WERI-Rb-1 (cell line): ENCODE results near the gene NEUROG1.
A peak's percentile ranks its signal among the peaks of the same experiment; 100 is the strongest.

Experiments
- DNase-seq: peaks from one replicate; pipeline ENCODE4 v3.0.0-alpha.2; 2020
- H3K27ac ChIP-seq: fragments of 250-450 bp; sonication (Bioruptor Pico); 2 replicates; pipeline ENCODE4 v1.5.1; 2020; ENCODE audit warnings: mild to moderate bottlenecking, moderate library complexity
- H3K27me3 ChIP-seq: fragments of 250-450 bp; sonication (Bioruptor Pico); 2 replicates; pipeline ENCODE4 v1.5.1; 2021; ENCODE audit warnings: mild to moderate bottlenecking, low read depth, moderate library complexity; ENCODE audit not compliant: insufficient read depth, severe bottlenecking
- H3K36me3 ChIP-seq: fragments of 250-450 bp; sonication (Bioruptor Pico); 2 replicates; pipeline ENCODE4 v1.5.1; 2020; ENCODE audit warnings: mild to moderate bottlenecking, moderate library complexity
- H3K4me3 ChIP-seq: 2 replicates; pipeline ENCODE4 v1.5.1; 2011; ENCODE audit warnings: low read depth, mild to moderate bottlenecking, control low read depth, low read length
- H3K9me3 ChIP-seq: fragments of 250-450 bp; sonication (Bioruptor Pico); 2 replicates; pipeline ENCODE4 v1.5.1; 2021; ENCODE audit warnings: mild to moderate bottlenecking, moderate library complexity; ENCODE audit not compliant: severe bottlenecking
- TF ChIP-seq, protein P1 (sequence below): IDR thresholded peaks from 2 replicates; pipeline ENCODE4 v1.5.1; 2011; ENCODE audit warnings: low read depth, mild to moderate bottlenecking, control low read depth, inconsistent platforms, low read length

NEUROG1 gene

DNA sequence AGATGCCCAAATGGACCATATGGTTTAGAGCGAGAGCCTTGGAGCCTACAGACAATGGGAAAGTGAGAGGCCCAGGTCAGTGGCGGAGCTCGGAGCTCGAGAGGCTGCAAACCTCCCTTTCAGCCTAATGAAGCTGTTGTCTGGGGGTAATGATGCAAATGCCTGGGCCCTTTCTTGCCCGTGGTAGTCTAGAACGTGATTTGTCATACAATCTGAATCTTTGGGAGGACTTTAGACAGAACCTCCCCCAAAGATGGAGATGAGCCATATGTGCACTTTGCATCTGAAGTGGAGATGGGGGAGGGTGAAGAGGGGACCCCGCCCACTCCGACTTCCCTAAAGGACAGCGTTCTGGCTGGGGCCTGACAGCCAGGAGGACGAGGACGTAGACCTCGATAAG, 10.3 kb upstream of the NEUROG1 start:
- Histone ChIP-seq H3K27me3 (no peaks in the 10 kb centered on the region), H3K4me3 (peak overlapping the region; percentile 2; the same call in 1 of the 2 replicates), H3K36me3 (no peaks in the 10 kb centered on the region), H3K9me3 (no peaks in the 10 kb centered on the region), H3K27ac (peak overlapping the region; percentile 98)
- peak; percentile 77 for DNase-seq
- TF ChIP-seq, protein P1, sequence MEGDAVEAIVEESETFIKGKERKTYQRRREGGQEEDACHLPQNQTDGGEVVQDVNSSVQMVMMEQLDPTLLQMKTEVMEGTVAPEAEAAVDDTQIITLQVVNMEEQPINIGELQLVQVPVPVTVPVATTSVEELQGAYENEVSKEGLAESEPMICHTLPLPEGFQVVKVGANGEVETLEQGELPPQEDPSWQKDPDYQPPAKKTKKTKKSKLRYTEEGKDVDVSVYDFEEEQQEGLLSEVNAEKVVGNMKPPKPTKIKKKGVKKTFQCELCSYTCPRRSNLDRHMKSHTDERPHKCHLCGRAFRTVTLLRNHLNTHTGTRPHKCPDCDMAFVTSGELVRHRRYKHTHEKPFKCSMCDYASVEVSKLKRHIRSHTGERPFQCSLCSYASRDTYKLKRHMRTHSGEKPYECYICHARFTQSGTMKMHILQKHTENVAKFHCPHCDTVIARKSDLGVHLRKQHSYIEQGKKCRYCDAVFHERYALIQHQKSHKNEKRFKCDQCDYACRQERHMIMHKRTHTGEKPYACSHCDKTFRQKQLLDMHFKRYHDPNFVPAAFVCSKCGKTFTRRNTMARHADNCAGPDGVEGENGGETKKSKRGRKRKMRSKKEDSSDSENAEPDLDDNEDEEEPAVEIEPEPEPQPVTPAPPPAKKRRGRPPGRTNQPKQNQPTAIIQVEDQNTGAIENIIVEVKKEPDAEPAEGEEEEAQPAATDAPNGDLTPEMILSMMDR: no peak

DNA sequence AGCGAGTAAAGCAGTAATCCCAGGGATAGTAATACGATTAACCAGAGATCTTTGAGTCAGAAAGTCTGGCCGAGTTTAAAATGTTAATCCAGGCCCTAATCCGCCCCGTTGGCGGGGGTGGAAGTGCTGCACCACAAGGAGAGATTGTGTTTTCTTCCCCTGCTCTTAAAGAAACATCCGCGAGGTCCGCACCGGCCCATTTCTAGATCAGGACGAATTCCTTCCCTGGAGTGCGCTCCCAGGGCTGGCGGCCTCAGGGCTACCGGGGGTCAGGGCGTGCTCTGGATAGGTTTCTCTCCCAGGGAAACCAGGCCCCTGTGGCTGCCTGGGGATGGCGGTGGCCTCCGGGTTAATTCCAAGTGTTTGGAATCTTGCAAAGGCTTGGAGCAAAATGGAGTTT, 9.3 kb upstream of the NEUROG1 start:
- peak overlapping the region; percentile 65 for H3K4me3 ChIP-seq
- H3K9me3 ChIP-seq: no peaks in the 10 kb centered on the region
- TF ChIP-seq, protein P1: no peak
- no peaks in the 10 kb centered on the region for H3K27me3 ChIP-seq
- peak; percentile 92 for DNase-seq
- H3K27ac ChIP-seq: peak overlapping the region; percentile 98
- H3K36me3 ChIP-seq: no peaks in the 10 kb centered on the region

DNA sequence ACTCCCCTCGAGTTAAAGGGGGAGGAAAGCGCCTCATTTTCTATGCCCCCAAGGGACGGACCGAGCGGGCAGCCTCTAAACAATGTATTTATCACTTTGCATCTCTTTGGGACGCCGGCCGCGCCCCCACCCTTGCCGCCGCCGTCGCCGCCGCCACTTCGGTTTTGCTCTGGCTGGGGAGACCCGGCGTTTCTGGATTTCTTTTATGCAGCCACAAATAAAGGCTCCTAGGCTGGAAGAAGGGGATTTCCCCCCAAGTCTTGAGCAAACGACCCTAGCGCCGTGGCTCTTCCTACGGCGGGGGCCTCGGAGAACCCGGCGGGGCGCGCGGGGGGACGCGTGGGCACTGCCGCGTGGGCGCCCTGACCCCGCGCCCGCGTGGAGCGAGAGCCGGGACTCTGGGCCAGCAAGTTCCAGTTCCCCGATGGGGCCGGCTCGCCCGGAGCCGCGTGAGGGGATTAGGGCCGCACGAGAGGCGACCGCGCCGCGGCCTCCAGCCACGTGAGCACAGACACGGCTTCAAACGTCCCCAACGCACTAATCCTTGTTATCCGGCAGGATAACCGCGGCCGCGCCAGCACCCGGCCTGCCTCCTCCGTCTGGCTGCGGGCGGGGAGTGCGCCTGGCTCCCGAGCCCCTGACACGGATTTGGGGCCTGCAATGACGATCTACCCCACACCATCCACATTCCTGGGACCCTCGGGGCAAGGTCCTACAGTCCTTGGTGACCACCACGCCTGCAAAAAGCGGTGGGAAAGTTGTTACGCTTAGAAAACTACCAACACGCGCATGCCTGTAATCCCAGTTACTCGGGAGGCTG, 7.9 kb upstream of the NEUROG1 start:
- Histone ChIP-seq H3K4me3 (peak overlapping the region; percentile 65), H3K36me3 (no peaks in the 10 kb centered on the region), H3K27me3 (no peaks in the 10 kb centered on the region), H3K9me3 (no peaks in the 10 kb centered on the region), H3K27ac (peak overlapping the region; percentile 98)
- TF ChIP-seq, protein P1: no peak
- peak; percentile 91 for DNase-seq

DNA sequence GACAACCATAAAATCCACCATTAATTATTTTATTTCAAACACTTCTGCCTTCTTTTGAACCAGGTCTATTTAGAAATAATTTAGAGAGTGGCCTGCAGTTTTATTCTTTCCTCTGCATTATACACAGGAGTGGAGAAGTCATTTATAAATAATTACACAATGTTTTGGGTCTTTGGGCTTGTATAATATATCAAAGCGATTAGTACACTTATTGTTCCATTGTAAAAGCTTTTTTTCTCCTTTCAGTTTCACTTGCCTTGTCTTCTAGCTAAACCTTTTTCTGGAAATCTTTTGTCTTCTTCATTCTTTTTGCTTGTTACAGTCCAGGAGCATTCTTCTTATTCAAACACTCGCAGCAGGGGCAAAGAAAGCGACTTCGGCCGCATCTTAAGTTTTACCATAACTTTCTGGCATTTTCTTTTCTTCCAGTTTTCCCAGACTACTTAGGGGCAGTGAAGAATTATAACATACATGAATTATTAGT, 7.3 kb upstream of the NEUROG1 start:
- H3K27me3 ChIP-seq: no peaks in the 10 kb centered on the region
- no peak for DNase-seq

DNA sequence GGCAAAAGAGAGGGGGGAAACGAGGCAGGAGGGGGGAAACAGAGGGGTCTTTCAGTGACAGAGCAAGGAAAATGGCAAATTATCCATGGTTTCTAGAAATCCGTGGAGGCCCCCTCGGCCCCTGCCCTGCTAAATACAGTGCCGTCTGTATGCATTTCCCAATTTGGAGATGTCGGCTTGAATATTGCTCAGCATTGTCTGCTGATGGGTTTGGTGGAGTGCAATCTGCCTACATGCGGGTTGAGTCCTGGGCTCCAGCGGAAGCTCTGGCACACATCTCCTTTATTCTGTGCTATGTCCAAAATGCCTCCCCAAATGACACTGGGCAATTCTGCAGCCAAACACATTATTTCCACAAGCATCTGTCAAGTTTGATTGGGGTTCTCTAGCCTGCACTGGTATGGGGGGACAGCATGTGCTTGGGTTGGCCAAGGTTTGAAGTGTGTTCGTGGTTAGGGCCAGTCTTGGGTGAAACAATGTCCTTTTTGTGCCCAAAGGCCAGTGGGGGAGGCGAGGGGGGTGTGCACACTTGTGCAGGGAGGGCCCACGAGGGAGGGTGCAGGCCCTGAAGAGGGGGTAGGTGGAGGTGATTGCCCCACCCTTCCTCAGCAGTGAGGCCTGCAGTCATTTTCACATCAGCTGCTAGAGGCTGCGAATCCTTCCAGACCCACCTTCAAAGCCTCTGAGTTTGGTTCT, 6.2 kb upstream of the NEUROG1 start:
- peaks cover 4% of the 10 kb centered on the region for H3K9me3 ChIP-seq
- TF ChIP-seq, protein P1: no peak
- no peak overlapping the region for H3K4me3 ChIP-seq
- DNase-seq: no peak
- H3K27me3 ChIP-seq: no peaks in the 10 kb centered on the region
- no peaks in the 10 kb centered on the region for H3K36me3 ChIP-seq
- H3K27ac ChIP-seq: no peak overlapping the region; the same call in 1 of the 2 replicates

More for the DNA sequence above, 7.3 kb upstream of the NEUROG1 start:
- Histone ChIP-seq H3K9me3 (no peaks in the 10 kb centered on the region), H3K36me3 (no peaks in the 10 kb centered on the region), H3K4me3 (peak overlapping the region; percentile 65), H3K27ac (peak overlapping the region; percentile 98)
- TF ChIP-seq, protein P1: no peak
